Upper lobe of left lung (tissue), 6 donors: ENCODE data around the gene UHRF1. TPM values are rescaled to one million over a fixed set of nuclear protein-coding genes. Genes with fewer than 3 reads are reported as not detected.

Source experiments
- ATAC-seq, 2 donors: fragments of 200-7000 bp; cut with Tn5 transposase; one replicate each; pipeline ENCODE4 v1.9.1; 2022; ENCODE audit warnings: mild to moderate bottlenecking in 2 of 2, moderate library complexity in 2 of 2; ENCODE audit not compliant: low FRiP score in 2 of 2
- DNase-seq, 2 donors: peaks; one replicate each; pipeline ENCODE4 v3.0.0-alpha.2; 2019 to 2020
- H3K27ac ChIP-seq, 4 donors: fragments of 200-600 bp; sonication (generic); one replicate each; pipeline ENCODE4 v1.5.1; 2016 to 2019
- H3K27me3 ChIP-seq, 4 donors: fragments of 200-600 bp; sonication (generic); one replicate each; pipeline ENCODE4 v1.5.1; 2017 to 2019
- H3K36me3 ChIP-seq, 4 donors: fragments of 200-600 bp; sonication (generic); one replicate each; pipeline ENCODE4 v1.5.1; 2016 to 2019
- H3K4me1 ChIP-seq, 4 donors: fragments of 200-600 bp; sonication (generic); one replicate each; pipeline ENCODE4 v1.5.1; 2018 to 2019
- H3K4me3 ChIP-seq, 4 donors: fragments of 200-600 bp; sonication (generic); one replicate each; pipeline ENCODE4 v1.5.1; 2017 to 2019; ENCODE audit warnings: mild to moderate bottlenecking in 2 of 4, moderate library complexity in 1 of 4
- H3K9me3 ChIP-seq, 4 donors: fragments of 200-600 bp; sonication (generic); one replicate each; pipeline ENCODE4 v1.5.1; 2018 to 2019
- CTCF ChIP-seq, 6 experiments: fragments of 450-650 bp in 4 of 6; fragments of 200-600 bp in 2 of 6; sonication (generic) in 2 of 6; IDR thresholded peaks; one replicate each; pipeline ENCODE4 v1.5.1; 2016 to 2019; ENCODE audit warnings: antibody characterized with exemption in 6 of 6
- EP300 ChIP-seq, 4 donors: sonication (generic); formaldehyde crosslinking; IDR thresholded peaks; one replicate each; pipeline ENCODE4 v1.5.1; 2017; ENCODE audit warnings: antibody characterized with exemption in 4 of 4, control low read depth in 2 of 4
- POLR2A ChIP-seq, 4 donors: fragments of 450-650 bp; IDR thresholded peaks; one replicate each; pipeline ENCODE4 v1.5.1; 2016 to 2017; ENCODE audit warnings: antibody characterized with exemption in 4 of 4, mild to moderate bottlenecking in 2 of 4
- POLR2AphosphoS5 ChIP-seq, 2 donors: sonication (generic); formaldehyde crosslinking; IDR thresholded peaks; one replicate each; pipeline ENCODE4 v1.5.1; 2017; ENCODE audit warnings: antibody characterized with exemption in 2 of 2
- WGBS, 2 donors: methylation state at CpG; one replicate each; pipeline ENCODE4 v1.1.5; 2017 to 2018; 5-methylcytosine and 5-hydroxymethylcytosine counted together
- total RNA-seq, 6 donors: library from RNA; depleted of rRNA in 4 of 6; stranded (reverse); fragments of >200 nt in 4 of 6; gene quantifications; one replicate each; pipeline versions ENCODE4 v1.1.0 to v1.2.1, GENCODE V29; 2016 to 2021
- donor health status: DM: no; HTN: no; CAD: no; lungs with moderate emphysema.
- donor health status: DM: no; HTN: yes; CAD: no; lungs with severe emphysema.

UHRF1 gene
- total RNA-seq, 6 donors from 2014 or later, result 1.0 to 5.1 (median 2.3) TPM

GRCh38 chr19:4991996-4992698 is 82.8 kb downstream of the UHRF1 start:
- Histone ChIP-seq H3K4me1 (peaks cover 5 to 36% (median 18%) of the 10 kb centered on the region in 4 donors), H3K27me3 (no peaks in the 10 kb centered on the region), H3K27ac (no peak overlapping the region), H3K9me3 (no peaks in the 10 kb centered on the region), H3K4me3 (no peak overlapping the region), H3K36me3 (peaks cover 0 to 13% (median 8%) of the 10 kb centered on the region in 4 donors)
- DNase-seq (no peak), ATAC-seq (no peak)
- TF ChIP-seq CTCF (IDR thresholded peaks at IDR 0.05) (no peak), EP300 (IDR thresholded peaks at IDR 0.05) (no peak), POLR2A (IDR thresholded peaks at IDR 0.05) (no peak), POLR2AphosphoS5 (IDR thresholded peaks at IDR 0.05) (no peak)
- WGBS, 2 donors, result 90% methylated on average over 13 of the region's 13 CpGs

- no peaks in the 10 kb centered on the region for H3K27me3 ChIP-seq
- H3K4me1 ChIP-seq, result peaks cover 0 to 20% (median 7%) of the 10 kb centered on the region in 4 donors
- 81 to 85% methylated on average over 3 of the region's 3 CpGs for WGBS, 2 donors
- DNase-seq (no peak), ATAC-seq (no peak)
- TF ChIP-seq POLR2AphosphoS5 (IDR thresholded peaks at IDR 0.05), result no peak
- H3K36me3 ChIP-seq, result peaks cover 0 to 18% (median 11%) of the 10 kb centered on the region in 4 donors
- no peaks in the 10 kb centered on the region for H3K9me3 ChIP-seq
- H3K27ac ChIP-seq, result no peak overlapping the region
- H3K4me3 ChIP-seq, result no peak overlapping the region
Measured at GRCh38 chr19:4993683-4994082, 84.4 kb downstream of the UHRF1 start.

- no peak for ATAC-seq
- H3K27me3 ChIP-seq, result no peaks in the 10 kb centered on the region
- WGBS, 2 donors, result 75 to 81% methylated on average over 4 to 5 of the region's 5 CpGs
- no peak overlapping the region for H3K4me3 ChIP-seq
- TF ChIP-seq POLR2AphosphoS5 (IDR thresholded peaks at IDR 0.05), result no peak
- no peak for TF ChIP-seq EP300 (IDR thresholded peaks at IDR 0.05)
- TF ChIP-seq CTCF (IDR thresholded peaks at IDR 0.05), result no peak
- TF ChIP-seq POLR2A (IDR thresholded peaks at IDR 0.05), result no peak
- no peaks in the 10 kb centered on the region for H3K9me3 ChIP-seq
- no peak for DNase-seq
- peaks cover 0 to 18% (median 11%) of the 10 kb centered on the region in 4 donors for H3K36me3 ChIP-seq
- peaks cover 0 to 6% (median 0%) of the 10 kb centered on the region in 4 donors for H3K4me1 ChIP-seq
- H3K27ac ChIP-seq, result no peak overlapping the region
Measured at GRCh38 chr19:4996701-4997100, 87.4 kb downstream of the UHRF1 start.

GRCh38 chr19:4997297-4997696 is 88.0 kb downstream of the UHRF1 start:
- 89 to 97% methylated on average over 6 to 11 of the region's 12 CpGs for WGBS, 2 donors
- no peak overlapping the region for H3K4me3 ChIP-seq
- DNase-seq (no peak), ATAC-seq (no peak)
- H3K36me3 ChIP-seq, result peaks cover 0 to 18% (median 11%) of the 10 kb centered on the region in 4 donors
- TF ChIP-seq POLR2A (IDR thresholded peaks at IDR 0.05) (no peak), POLR2AphosphoS5 (IDR thresholded peaks at IDR 0.05) (no peak), EP300 (IDR thresholded peaks at IDR 0.05) (no peak), CTCF (IDR thresholded peaks at IDR 0.05) (no peak)
- H3K9me3 ChIP-seq, result no peaks in the 10 kb centered on the region
- no peaks in the 10 kb centered on the region for H3K27me3 ChIP-seq
- H3K4me1 ChIP-seq, result peaks cover 0 to 10% (median 1%) of the 10 kb centered on the region in 4 donors
- H3K27ac ChIP-seq, result no peak overlapping the region

- WGBS, 2 donors, result 95% methylated on average over 6 of the region's 6 CpGs
- no peak for ATAC-seq
- H3K4me3 ChIP-seq, result no peak overlapping the region
- no peak for DNase-seq
- peaks cover 0 to 4% (median 2%) of the 10 kb centered on the region in 4 donors for H3K4me1 ChIP-seq
- TF ChIP-seq EP300 (IDR thresholded peaks at IDR 0.05) (no peak), CTCF (IDR thresholded peaks at IDR 0.05) (no peak), POLR2AphosphoS5 (IDR thresholded peaks at IDR 0.05) (no peak), POLR2A (IDR thresholded peaks at IDR 0.05) (no peak)
- no peaks in the 10 kb centered on the region for H3K9me3 ChIP-seq
- peaks cover 0 to 18% (median 11%) of the 10 kb centered on the region in 4 donors for H3K36me3 ChIP-seq
- no peak overlapping the region for H3K27ac ChIP-seq
- no peaks in the 10 kb centered on the region for H3K27me3 ChIP-seq
Measured at GRCh38 chr19:5000120-5000611, 90.9 kb downstream of the UHRF1 start.
